GM21576 (cell line): ENCODE measurements around the gene FAM174C.

Source experiments
- ATAC-seq: cut with Tn5 transposase; IDR thresholded peaks from one replicate; pipeline ENCODE4 v1.9.1; 2021; ENCODE audit warnings: mild to moderate bottlenecking, moderate library complexity; ENCODE audit not compliant: unreplicated experiment

Gene FAM174C

DNA sequence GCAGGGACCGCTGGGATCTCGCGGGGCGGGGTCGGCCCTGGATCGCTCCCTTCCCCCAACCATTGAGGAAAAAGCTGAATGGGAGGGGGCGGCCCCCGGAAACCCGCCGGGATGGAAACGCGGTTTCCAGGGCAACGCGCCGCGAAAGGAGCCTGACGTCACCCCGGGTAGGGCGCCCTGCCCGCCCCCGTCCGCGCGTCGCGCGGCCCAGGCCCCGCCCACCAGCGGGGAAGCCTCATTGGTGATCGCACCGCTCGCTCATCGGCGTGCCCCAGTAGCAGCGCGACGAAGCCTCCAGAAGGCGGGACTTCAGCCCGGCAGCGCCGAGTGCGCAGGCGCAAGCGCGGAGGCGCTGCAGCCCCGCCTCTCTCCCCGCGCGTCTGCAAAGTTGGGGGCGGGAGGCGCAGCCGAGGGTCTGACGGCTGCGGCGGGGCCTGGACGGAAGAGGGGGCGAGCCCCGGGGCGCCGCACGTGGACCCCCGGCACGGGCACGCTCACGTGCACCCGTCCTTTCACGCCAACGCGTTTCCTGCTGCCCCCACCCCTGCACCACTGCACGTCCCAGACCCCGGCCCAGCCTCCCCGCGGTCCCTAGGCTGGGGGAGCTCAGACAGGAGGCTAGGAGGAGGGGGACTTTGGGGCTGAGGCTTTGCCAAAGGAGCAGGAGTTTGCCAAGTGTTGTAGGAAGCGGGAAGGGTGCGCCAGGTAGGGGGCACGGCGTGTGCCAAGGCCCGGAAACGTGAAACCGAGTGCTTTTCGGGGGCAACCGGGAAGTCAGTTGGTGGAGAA, 14.4 kb upstream of the FAM174C start:
- ATAC-seq, result peak; percentile 50

DNA sequence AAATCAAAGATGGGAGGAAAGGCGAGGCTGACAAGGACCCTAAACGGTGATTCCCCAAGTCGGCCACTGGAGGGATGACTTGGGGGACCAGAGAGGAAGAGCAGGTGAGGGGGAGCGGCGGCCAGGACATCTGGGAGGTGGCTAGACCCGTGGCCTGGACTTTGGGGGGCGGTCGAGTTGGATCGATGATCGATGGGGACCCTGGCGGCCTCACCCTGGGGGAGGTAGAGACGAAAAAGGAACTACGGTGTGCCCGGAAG, 13.9 kb upstream of the FAM174C start:
- no peak for ATAC-seq

DNA sequence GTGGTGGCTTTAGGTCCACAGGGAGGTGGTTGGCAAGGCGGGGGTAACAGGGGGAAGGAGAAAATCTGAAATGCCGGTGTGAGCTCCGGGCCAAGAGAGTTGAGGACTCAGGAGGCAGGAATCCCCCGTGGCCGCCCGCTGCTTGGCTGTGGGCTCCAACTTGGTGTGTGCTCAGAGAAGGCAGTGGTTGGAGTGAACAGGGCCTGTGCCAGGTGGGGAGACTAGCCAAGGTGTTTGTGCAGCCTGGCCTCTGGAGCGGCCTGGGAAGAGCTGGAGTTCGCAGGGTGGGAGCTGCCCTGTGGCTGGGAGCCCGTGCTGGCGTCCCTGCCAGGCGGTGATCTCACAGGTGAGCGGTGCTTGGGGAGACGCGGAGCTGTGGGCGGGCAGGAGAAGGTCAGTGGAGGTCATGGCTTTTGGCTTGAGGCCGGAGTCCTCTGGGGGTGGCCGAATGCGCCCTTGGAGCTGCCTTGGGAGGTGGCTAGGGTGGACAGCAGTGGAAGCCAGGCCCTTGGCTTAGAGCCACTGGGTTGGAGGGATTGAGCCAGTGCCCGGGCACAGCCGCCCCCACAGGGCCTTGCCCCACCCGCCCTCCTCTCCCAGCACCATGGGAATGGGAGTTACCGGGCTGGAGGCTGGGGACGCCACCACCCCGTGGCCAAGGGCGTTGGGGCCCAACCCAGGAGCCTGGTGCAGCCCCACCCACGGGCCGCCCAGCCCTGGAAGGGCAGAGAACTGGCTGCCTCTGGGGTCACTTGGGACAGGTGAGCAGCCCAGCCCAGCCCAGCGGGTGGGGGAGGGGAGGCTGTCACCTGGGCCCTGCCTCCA, 13.3 kb upstream of the FAM174C start:
- ATAC-seq, result no peak

DNA sequence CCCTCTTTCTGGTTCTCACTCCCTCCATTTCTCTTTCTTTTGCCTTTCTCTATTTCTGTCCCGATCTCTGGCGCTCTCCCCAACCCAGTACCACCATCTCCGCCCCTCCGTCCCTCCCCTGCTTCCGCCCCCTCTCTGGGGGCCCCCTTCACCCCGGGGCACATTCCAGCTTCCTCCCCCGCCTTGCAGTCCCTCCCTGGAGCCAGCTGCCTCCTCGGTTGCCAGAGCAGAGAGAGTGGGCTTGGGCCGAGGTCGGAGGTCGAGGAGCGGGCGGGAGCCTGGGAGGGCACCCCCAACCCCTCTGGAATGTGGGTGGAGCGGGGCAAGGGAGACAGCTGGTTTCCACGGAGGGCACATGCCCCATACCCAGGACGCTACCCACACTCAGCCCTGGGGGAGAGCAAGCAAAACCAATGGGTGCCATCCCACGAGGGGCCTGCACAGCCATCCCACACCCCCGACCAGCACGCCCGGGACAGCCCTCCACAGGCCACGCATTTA, 12.7 kb upstream of the FAM174C start:
- no peak for ATAC-seq

DNA sequence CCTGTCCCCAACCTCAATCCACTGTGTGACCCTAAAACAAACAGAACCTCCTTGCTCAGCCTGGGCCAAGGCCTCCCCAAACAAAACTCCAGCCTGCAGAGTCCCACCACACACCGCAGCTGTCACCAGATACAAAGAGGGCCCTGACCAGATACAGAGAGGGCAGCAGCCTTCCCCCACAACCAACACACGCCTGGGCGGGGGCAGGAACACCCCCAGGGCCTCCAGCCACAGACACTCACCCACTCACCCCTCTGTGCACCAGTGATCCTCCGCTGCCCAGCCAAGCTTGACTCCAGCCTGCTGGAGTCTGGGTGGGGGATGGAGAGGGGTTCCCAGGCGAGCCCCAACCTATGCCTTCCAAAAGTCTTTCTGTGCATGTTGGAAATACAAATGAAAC, 12.1 kb upstream of the FAM174C start:
- no peak for ATAC-seq

DNA sequence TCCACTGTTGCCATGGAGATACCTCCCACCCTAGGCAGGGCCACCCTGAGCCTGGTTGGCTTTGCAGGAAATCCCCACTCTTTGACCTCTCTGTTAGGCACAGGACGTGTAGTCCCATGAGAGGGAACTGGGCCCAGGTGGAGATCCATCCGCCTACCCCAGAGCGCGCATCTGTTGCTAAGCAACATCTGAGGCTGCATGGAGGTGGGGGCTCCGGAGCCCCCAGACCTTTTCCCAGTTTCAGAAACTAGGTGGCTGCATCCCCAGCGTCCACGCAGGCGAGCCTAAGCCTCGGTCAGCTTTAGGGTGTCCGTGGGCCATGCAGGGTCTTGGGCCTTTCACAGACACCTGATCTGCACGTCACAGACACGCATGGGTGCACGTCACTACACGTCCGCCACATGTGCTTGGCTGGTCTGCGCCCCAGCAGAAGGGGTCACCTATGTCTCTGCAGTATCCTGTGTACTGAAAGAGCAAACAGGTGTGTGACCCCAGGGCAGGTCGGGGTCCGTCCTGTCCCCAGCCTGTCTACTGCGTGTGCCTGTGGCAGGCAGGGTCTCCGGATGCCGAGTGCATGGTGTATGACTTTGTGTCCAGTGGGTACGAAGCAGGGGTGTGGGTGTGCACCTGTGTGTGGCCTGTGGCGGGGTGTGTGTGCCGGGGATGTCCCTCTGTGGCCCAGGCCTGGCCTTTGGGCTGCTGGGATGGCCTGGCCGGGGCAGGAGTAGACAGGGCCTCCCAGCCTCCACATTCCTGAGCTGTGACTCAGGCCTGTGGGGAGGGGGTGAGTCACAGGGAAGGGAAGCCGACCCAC, 10.3 kb upstream of the FAM174C start:
- ATAC-seq, result no peak

DNA sequence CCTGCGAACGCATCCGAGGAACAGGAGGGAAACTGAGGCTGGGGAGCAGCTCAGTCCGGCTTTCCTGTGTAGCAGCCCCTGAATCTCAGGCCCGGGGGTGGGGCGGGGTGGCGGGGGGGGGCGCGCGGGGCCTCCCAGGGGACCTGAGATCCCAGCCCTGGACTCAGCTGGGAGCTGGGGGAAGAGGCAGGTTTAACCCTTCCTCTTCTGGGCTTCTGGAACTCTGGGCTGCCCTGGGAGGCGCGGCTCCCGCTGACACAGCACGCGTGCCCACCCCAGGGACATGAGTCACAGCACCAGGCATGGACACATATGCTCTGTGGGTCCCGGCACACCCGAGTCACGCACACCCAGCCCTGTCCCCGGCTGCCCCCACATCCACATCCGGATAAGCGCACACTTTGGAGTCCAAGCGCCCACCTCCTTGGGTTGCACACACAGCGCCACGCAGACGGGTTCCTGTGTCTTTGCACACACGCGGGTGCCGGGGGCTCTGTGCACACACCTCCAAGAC, 9.7 kb upstream of the FAM174C start:
- no peak for ATAC-seq

DNA sequence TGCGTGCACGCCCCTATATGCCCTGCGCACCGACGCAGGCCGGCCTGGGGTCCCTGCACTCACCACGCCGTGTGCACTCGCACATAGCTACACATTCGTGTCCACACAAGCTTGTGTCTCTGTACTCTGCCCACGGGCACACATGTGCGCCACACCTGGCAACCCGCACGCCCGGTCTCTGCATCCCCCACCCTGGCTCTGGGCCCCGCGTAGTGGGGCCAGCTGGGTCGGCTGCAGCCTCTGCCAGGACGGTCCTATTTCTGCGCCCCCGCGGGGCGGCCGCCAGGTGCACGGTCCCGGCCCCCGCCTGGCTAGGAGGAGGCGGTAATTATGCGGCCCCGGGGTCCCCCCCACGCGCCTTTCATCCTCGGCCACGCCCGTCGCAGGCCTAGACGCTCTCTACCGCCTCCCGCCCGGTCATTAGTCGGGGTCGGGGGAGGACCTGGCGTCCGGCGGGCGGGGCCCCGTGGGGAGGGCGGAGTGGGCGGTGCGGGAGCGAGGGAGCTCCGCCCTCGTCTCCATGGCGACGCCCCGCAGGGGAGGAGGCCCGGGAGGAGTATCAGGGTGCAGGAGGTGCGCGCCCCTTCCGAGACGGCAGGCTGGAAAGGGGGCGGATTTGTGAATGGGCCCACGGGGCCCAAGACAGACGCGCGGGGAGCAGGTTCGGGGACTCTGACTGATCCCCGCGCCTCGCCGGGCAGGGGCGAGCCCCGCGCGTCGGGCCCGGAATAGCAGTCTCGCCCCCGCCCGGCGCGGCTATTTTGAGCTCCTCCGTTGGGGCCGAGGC, 9.0 kb upstream of the FAM174C start:
- ATAC-seq, result peak; percentile 30

DNA sequence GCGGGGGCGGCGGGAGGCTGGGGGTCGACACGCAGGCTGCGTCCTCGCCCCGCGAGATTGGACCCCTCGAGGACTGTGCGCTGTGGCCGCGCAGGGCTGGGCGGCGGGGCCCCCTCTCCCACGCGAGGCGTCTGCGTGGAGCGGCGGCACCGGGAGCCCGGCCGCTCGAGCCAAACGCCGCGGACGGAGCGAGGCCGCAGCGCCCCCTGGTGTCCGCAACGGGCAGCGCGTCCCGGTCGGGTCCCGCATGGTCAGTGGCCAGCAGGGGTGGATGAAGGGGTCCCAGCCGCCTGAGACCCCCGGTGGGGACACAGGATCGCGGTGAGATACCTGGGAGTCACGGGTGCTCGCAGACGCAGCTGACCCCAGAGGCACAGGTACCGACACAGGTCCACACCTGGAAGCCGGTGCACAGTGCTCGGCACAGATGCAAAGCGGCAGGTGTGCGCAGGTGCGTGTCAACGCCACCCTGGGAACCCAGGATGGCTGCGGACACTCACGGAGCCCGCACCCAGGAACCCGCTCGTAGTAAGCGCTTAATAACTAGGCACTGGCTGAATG, 8.3 kb upstream of the FAM174C start:
- no peak for ATAC-seq

DNA sequence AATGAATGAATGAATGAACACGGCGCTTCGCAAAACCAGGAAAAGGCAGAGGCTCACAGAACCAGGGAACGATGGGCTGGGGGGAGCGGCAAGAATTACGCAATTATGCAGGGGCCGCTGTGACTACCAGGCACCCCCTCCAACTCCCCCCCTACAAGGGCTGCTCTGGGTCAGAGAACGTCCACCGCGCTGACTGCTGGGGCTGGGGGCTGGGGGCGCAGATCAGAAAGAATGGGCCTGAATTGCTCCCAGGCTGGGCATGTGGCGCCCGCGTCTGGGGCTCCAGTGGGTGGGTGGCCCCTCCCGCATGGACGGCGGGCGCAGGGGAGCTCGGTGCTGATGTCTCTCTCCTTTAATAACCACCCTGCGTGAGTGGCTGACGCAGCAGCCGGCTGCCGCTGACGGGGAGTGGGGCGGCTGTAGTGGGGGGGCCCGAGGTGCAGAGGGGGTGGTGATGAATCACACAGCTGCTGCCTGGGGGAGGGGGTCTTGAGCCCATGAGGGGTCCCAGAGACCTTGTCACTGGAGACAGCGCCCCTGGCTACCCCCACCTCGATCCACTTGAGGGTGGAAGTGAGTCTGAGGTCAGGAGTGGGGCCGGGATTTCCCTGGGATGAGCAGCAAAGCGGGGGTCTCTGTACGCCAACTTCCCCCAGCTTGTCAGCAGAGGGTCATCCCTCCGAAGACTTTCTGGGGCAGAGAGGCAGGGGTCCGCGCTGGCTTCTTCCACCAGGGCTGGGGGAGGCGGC, 7.7 kb upstream of the FAM174C start:
- no peak for ATAC-seq

DNA sequence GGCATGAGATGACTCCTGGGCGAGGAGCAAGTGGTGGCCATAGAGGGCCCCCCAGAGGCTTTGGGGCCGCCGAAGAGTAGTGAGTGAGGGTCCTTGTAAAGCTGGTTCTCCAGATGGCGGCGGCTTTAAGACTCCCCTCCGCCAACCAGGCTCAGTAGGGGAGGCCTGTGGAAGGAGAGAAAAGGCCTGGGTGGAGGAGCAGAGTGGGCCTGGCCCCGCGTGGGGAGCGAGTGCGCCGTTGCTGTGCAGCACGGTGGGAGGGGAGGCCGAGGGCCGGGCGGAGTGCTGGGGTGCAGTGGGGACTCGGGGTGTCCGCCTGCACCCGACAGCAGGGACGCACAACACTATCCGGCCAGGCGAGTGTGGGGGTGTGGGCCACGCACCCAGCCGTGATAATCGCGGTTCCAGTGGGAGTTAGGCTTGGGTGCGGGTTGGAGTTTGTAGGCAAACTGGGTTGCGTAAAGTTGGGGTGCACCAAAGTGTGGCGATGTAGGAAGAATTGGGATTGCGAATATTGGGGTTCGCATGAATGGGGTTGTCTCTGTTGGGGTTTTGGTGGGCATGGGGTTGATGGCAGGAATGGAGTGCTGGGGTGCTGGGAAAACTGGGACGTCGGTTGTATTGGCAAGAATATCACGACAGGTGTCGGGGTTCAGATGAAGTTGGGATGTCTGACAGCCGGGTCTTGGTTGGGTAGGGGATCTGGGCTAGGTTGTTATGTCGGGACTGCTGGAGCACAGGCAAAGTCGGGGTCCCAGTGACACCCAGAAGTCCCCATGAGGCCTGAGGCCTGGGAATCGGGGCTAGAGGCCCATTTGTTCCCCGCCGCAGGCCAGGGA, 6.9 kb upstream of the FAM174C start:
- ATAC-seq, result no peak

DNA sequence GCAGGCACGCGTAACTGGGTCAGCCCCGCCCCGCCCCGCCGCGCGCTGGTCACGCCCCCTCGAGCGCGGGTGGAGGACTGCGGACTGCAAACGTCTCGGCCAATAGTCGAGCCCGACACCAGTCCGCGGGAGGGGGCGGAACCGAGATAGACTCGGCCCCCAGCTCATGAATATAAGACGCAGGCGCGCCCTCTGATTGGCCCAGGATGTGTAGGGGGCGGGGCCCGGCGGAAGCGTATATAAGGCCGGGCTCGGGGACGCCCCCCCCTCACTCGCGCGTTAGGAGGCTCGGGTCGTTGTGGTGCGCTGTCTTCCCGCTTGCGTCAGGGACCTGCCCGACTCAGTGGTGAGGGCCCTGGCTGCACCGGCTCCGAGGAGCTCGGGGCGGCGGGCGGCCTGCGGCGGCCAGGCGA, 6.3 kb upstream of the FAM174C start, which contains the start of gene CIRBP:
CIRBP (plus strand) TSS at position 268 of the 413 bp plus-strand sequence. CDS start 1,602 bp downstream, outside the sequence.
- peak; percentile 56 for ATAC-seq

DNA sequence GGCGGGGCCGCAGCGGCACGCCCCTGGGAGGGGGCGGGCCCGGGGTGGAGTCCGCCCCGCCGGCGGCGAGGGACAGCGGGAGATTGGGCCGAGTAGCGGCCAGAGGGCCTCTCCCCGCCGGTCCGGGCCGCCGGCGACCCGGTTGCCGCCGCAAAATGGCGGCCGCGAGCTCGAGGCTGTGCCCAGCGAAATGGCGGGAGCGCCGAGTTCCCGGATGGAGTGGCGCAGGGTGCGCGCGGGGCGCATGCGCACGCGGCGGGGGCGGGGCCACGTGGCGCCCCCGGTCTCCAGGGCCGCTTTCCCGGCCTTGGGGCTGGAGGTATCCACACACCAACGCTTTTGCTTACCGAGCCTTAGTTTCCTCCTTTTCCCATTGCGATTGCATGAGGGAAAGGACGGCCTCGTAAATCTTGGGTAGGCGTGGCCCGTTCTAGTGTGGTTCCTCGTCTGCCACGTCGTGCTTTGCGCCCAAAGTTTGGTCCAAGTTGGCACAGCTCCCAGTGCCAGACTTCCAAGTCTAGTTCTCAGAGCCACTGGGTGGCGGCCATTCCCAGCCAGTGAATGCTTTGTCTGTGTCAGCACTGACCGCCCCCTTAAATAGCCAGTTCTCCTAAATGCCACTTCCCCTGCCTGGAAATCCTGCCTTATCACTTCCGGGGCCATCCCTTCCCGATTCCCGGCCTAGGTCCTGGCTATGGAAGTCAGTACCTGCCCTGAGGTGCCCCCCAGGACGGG, 5.7 kb upstream of the FAM174C start:
- peak; percentile 19 for ATAC-seq

DNA sequence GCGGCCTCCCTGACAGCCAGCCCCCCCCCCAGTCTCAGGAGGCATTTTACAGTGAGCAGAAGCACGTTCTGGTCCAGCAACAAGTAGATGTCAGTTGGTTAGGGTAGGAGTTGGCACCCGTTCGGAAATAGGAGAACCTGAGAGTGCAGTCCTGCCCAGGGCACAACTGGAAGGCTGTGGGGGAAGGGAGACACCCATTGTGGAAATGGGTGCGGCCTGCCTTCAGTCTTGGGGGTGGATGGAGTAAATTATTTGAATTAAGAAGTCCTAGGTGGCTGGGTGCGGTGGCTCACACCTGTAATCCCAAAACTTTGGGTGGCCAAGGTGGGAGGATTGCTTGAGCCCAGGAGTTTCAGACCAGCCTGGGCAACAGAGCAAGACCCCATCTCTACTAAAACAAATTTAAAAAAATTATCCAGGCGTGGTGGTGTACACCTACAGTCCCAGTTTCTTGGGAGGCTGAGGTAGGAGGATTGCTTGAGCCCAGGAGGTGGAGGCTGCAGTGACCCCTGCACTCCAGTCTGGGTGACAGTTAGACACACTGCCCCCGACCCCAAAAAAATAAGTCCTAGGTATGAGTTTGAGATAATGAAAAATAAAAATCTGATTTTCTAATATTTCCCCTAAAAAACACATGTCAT, 5.0 kb upstream of the FAM174C start:
- ATAC-seq, result no peak

DNA sequence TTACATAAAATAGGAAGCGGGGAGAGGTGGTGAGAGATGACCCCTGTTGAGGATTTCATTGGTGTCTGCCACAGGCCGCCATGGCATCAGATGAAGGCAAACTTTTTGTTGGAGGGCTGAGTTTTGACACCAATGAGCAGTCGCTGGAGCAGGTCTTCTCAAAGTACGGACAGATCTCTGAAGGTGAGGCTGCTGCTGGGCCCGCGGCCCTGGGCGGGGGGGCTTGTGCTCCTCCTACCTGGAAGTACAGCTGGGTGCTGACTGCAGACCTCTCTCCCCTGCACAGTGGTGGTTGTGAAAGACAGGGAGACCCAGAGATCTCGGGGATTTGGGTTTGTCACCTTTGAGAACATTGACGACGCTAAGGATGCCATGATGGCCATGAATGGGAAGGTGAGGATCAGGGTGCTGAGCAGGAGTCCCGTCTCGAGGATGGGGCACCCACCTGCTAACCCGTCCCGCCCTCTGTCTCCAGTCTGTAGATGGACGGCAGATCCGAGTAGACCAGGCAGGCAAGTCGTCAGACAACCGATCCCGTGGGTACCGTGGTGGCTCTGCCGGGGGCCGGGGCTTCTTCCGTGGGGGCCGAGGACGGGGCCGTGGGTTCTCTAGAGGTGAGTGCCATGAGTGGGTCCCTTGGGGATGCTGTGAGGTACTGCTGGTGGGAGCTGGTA, 4.3 kb upstream of the FAM174C start:
- ATAC-seq, result no peak

DNA sequence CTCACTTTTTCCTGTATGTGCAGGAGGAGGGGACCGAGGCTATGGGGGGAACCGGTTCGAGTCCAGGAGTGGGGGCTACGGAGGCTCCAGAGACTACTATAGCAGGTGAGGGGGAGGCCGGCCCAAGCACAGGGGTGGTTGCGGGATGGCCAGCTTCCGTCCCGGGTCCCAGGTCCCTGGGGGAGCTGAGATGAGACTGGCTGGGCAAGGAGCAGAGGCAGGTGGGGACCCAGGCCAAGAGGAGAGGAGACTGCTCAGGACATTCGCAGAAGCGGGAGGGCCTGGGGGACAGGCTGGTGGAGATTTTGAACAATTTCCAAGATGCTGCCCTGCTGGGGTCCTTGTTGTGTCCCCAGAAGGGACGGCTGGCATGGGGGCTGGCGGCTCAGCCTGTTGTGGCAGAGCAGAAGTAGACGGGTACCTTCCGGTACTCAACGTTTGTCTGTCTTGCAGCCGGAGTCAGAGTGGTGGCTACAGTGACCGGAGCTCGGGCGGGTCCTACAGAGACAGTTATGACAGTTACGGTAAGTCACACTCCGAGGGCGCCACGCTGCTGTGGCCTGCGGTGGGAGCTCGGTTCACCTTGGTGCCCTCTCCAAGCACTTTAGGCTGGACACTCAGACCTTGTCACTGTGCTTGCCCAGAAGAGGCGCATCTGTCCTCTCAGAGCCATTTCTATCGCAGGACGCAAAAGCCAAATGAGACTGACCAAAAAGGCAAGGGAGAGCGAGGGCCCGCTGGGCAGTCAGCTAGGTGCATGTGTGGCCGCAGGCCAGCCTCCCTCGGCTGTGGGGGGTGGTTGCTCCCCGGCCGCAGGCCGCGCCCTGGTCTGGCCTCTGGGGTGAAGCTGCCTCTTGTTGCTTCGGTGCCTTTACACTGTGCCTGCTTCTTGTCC, 3.6 kb upstream of the FAM174C start:
- no peak for ATAC-seq
